Stimulated activated CD4-positive, alpha-beta T cell treated with anti-CD3 and anti-CD28 coated beads, Interleukin-1b, Interleukin-23, amount 100 ng/mL, for 48 hours (primary cell): ENCODE measurements around the gene PDIK1L.
A peak's percentile ranks its signal among the peaks of the same experiment; 100 is the strongest.

Experiments used
- DNase-seq: peaks from one replicate; pipeline ENCODE4 v3.0.0-alpha.2; 2020

PDIK1L gene

DNA sequence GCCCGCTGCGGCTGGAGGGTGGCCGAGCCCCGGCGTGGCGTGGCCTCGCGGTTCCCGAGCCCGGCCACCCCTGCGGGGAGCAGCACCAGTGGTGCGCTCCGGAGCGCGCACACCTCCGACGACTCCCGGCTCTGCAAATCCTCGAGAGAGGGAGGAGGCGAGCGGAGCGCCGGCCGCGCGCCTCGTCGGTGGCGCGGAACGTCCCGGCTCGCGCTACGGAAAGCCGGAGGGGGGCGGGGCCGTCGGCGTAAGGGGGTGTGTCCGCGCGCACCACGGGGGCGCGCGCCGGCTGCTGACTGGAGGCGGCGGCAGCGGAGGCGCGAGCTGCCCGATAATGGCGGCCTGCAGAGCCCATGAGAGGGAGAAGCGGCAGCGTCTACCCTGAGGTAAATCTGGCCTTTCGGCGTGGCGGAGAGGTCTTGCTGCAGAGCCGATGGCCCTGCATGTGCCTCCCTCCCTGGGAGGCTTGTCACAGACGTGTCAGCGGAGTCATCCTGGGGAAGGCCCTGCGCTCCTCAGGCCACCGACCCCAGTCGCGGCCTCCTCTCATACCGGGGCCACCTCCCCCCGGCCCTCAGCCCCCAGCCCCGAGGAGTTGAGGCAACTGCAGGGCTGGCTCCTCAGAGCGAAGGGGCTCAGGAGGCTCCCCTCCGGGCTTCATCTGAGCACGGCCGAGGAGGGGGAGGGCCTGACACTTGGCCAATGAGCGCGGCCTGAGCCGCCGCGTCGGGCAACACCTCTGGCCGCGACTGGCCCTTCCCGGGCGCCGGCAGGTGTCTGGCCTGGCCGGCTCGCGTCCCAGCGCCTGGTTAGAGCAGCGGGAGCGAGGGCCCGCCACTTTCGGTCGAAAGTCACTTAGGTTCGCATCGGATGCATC is at the start of gene PDIK1L:
Gene PDIK1L, plus strand, starts transcription at position 295 of the 877 bp plus-strand sequence. CDS start 2,485 bp downstream, outside the sequence.
- peak; percentile 93 for DNase-seq

DNA sequence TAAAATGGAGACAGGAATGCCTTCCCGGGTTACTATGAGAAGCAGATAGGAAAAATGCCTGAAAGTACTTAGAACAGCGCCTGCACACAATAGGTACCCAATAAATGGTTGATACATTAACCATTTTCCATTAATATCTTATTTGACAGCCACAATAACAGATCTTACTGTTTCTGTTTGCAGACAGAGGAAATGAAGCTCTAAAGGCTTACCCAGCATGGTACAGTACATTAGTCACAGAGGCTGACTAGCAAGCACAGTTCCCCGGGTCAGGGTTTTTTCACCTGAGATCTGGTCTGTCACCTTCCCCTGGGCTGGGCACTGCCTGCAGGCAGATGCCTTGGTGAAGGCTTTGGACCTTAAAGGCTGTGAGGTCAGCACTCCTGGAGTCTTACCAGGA is 47.1 kb upstream of the PDIK1L start:
- DNase-seq: no peak

DNA sequence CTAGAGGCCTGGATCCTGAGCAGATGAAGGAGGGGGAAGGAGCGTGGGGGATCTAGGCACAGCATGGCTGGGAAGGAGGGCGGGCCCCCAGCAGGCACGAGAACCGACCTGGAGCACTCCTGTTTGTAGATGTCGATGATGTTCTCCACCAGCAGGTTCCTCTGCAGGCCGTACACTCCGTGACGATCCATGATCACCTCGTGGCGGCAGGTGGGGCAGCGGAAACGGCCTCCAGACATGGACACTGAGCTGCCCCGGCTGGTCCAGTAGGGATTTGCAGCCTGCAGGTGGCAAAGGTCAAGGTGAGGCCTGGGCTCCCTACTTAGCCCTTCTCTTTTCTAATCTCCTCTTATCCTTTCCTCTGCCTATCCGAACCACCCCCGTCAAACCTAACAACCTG is 45.5 kb upstream of the PDIK1L start:
- DNase-seq: no peak

DNA sequence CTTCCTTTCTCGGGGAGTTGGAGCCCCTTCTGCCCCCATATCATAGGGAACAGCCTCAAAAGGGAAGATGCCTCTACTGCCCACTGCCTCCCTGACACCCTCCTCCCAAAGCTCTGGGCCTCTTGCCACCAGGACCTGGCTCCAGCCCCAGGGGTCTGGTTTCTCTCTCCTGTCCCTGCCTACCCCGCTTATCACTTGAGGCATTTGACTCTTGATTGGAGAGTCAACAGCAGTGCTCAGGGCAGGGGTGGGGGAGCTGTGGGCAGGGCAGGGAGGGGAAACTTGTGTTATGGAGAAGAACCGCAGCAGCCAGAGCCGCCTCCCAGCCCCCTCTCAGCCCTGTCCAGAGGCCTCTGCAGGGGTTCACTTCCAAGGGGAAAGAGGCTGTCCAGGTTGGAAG is 44.8 kb upstream of the PDIK1L start:
- DNase-seq: no peak

DNA sequence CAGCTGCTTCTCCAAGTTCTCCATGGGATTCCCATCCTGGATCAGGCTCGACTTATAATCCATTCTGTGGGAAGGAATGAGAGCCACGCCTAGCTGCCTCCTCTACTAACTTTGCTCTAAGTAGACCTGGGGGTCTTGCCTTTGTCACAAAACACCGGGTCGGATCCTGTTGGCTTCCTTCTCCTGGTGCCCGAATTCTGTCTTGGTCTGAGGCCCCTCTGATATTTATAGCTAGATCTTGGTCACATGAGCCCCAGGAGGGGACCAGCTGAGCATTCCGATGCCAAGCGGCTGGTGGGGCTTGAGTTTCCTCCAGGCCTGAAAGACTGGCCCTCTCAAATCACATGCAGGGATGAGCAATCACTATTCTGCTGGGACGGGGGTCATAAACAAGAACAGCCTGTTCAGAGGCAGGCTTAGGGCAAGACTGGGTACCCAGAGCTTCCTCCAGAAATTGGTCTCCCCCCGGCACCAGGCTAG is 44.2 kb upstream of the PDIK1L start, which contains the start of gene TRIM63:
Gene TRIM63, minus strand, starts transcription at position 199 of the 480 bp plus-strand sequence. Its CDS starts 136 bp downstream, at position 63.
- no peak for DNase-seq

DNA sequence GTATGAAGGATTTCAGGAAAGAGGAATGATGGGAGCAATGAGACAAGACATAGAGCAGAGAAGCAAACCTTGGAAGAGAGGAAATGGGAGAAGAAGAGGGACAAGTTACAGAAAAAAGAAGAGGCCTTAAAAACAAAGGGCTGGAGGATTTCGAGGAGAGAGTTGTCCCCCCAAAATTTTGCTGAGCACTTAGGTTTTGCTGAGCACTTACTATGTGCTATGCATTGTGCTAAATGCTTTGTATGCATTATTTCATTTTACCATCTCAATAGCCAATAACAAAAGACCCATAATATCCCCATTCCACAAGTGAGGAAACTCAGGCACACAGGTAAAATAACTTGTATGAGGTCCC is 41.7 kb upstream of the PDIK1L start:
- DNase-seq: no peak

DNA sequence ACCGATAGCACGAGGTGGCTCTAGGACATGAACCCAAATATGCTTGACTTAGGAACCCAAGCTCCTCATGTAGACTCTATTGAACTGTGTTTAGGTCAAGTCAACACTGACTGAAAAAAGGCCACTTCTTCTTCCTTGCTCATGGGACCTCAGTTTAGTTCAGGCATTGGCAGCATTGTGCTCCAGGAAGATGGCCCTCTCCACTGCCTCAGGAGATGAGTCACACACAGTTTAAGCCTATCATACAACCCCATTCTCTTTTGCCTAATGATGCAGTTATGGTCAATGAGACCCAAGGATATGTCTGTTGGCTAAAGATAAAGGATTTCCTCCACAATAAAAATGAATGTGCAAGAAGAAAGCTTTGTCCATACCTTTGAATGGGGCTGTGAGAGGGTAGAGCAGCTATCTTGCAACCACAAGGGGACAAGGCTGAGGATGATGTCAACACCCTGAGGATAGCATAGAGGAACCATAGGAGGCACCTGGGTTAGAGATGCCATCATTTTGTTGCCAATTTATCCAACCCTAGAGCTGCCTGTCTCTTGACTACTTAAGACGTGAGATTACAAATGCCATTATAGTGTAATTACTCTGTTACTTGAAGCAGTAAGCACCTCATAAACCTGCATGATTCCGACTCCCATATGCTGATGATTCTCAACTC is 41.2 kb upstream of the PDIK1L start:
- no peak for DNase-seq

DNA sequence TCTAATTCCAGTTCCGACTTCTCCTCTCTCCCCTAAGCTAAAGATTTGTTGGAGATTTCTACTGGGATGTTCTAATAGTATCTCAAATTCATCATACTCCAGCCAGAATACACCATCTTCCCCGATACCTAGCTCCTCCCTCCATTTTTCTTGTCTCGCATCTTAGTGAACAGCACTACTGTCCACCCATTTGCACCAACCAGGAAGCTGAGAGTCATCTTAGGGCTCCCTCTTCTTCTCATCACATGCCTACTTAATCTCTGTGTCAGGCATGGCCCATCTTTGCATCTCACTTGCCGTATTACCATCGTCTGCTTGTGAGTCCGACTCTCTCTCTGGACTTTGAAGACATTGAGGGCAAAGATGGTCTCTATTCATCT is 40.7 kb upstream of the PDIK1L start:
- DNase-seq: no peak

DNA sequence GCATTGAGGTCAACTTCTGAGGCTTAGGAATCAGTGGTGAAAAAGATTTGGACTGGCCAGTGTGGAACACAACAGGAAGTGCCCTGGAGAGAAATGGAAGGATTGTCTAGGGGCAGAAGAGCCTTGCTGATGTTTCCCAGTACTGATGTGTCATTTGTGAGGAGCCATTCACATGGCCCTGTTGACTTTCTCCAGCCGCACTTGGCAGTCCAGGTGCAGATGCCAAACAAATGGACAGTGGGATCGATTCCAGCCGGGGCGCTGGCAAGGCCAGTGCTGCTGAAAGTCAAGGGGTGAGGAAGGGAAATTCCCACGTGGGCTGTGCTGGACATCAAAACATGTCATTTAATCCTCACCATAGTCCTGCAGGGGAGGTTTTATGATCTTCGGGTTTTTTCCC is 39.3 kb upstream of the PDIK1L start:
- no peak for DNase-seq

DNA sequence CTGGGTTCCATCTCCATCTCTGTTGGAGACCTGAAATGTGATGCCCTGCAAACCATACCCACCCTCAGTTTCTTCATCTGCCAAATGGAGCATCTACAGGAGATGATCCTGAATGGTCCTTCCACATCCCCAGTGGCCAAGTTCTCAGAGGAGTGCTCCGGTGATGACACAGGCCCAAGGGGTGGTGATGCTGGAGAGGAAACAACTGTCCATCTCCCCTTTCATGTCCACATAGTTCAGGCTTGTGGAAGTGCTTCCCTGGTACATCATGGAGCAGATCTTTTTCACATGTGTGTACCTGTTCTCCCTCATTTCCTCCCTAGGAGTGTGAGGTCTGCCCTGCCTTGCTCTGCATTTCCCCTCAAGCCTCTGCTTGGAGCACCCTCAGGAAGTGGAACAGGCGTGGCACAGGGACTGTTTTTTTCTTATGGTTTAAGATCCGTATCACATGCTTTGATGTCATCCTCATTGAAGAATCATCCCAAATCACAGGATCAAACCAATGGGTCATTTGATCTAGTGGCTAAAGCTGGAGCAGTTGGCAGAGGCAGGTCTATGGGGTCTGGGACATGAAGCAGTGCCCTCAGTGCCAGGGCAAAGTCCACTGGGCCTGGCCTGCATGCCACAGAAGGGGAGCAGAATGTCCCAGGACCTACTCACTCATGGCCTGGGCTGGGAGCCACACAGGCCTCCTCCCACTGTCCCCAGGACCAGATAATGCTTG is 36.0 kb upstream of the PDIK1L start:
- DNase-seq: no peak

DNA sequence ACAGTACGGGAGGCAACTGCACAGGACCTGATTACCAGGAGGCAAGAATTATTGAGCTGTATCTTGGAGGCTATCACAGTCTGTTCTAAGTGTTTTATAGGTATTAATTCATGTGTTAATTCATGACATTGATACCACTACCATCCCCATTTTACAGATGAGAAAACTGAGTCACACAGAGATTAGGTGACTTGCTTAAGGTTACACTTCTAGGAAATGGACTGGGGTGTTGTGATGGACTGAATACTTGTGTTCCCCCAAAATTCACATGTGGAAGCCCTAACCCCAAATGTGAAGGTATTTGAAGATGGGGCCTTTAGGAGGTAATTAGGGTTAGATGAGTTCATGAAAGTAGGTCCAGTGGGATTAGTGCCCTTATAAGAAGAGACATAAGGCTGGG is 34.1 kb upstream of the PDIK1L start:
- no peak for DNase-seq

DNA sequence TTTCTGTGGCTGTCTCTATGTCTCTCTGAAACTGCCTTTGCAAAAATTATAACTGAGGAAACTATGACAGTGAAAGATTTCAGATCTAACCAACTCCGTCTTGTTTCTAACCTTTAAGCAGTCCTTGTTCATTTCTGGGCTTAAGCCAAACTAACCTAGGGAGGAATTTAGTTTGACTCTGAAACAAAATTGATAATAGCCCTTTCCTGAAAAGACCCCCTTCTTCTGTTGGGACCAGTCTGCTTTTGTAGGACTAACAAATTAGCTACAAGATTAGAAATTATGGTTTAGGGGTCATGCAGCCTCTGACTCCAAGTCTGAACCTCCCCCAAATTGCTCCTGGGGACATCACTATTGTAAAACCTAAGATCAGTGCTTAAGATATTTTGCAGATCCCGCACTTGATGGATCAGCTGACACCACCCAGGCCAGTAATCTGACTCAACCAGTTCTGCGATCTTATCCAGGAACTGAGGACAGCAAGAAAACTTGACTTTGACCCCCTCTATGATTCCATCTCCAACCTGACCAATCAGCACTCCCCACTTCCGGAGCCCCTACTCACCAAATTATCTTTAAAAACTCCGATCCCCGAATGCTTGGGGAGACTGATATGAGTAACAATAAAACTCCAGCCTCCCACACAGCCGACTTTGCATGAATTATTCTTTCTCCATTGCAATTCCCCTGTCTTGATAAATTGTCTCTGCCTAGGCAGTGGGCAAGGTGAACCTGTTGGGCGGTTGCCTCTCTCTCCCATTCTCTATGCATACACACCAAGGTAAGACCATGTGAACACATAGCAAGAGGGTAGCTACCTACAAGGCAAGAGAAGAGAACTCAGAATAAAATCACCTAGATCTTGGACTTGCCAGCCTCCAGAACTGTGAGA is 33.1 kb upstream of the PDIK1L start:
- no peak for DNase-seq

DNA sequence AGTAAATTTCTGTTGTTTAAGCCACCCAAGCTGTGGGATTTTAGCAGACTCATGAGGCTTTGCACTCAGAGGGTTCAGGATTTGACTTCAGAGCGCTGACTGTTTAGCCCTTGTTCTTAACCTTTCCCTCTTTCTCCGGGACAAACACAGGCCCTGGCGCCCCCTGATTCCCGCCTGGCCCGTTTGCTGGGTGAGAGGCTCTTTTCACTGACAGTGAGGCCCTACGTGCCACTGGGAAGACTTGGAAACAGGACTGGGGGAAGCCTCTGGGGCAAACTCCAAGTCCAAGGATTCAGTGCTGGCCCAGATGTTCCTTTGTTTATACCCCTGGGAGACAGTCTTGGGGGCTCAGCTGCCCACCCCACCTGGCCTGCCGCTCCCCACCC is 32.5 kb upstream of the PDIK1L start:
- no peak for DNase-seq

DNA sequence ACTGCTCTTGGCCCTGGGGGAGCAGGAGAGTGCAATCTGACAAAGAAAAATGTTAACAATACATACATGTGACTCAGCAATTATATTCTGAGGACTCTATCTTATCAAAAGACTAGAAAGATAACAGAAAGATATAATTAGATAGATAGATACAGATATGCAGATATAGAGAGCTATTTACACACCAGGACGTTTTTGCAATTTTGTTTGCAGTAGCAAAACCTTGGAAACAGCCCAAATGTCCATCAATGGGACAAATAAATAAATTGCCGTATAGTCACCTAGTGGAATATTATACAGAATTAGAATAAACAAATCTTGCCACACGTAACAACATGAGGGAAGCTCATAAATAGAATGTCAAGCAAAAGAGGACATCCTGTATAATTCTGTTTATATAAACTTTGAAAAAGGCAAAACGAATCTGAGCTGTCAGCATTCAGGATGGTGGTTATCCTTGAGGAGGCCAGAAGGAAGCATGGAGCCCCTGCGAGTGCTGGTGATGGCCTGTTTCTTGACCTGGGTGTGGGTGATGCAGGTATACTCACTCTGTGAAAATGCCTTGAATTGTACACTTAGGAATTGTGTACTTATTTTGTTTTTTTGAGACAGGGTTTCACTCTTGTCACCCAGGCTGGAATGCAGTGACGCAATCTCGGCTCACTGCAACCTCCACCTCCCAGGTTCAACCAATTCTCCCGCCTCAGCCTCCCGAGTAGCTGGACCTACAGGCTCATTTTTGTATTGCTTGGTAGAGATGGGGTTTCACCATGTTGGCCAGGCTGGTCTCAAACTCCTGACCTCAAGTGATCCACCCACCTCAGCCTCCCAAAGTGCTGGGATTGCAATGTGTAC is 31.4 kb upstream of the PDIK1L start:
- no peak for DNase-seq

DNA sequence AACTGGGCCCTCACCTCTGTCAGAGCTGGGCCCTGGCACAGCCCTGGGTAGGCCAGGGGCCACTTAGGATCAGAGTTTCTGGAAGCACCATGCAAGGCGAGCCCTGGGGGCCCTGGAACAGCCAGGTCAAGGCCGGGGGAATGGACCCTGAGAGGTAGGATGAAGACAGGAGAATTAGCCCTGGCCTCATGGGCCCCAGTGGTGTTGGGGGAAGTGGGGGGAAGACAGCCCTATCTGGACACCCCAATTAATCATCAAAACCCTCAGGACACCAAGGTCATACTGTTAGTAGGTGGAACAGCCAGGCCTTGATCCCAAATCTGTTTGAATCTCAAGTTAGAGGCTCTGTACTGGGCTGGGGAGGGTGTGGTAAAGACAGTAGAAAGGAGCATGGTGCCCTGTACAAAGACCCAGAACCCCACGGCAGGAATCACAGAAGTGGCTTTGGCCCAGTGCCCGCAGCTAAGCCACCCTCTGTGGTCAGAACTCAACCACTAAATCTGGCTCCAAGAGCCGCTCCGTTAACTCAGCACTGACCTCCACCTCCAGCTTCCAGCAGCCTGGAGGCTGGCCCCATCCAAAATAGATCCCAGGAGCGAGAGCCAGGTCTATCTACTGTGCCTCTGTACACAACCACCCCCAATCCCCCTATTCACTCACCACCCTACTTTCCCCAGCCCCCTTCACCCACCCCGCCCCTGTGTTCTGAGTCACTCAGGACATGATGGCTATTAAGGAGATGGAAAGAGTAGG is 30.2 kb upstream of the PDIK1L start:
- no peak for DNase-seq

DNA sequence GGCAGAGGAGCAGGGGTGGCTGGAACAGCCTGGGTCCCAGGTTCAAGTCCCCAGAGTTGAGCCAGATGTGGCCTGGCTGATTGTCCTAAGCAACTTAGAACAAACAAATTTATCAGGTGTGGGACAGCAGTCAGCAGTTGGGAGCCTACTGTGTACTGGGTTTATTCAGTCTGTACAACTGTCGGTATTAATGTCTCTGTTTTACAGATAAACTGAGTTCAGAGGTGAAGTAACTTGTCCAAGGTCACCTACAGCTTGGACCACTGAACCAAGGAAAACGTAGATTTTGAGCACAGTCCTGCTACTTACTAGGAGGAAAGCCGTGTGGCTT is 29.6 kb upstream of the PDIK1L start:
- DNase-seq: no peak

DNA sequence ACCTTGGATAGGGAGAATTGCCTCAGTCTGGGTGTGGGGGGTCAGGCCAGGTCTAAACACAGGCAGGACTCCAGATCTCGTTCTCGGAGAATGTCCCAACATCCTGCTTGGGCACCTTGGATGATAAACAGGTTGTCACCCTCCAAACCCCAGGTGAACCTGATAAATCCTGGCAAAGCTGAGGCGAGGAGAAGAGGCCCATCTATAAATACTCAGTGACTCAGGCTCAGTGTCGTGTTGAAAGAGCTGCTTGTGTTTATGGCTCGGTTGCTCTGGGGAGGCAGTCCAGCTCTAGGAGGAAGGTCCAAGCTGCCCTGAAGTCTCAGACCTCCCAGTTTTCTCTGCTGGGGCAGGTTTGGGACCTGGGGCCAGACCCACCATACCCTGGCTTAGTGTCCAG is 28.4 kb upstream of the PDIK1L start:
- DNase-seq: no peak

DNA sequence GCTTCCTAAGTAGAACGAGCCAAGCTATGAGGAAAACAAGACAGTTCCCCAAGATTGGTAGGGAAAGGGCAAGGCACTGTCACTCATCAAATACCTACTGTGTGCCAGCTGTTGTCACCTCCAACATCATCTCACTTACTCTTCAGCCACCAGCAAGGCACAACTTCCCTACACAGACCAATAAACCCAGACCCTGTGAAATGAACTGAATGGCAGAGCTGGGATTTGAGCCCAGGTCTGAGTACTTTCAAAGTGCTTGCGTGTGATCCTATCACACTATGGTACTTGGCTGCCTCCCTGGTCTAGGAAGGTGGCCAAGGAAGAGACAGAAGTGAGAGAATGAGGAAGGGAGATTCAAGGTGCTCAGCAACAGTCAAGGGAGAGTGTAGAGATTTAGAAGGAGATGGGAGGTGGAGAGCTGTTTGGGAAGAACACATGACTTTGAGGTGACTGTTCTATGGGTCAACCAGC is 27.5 kb upstream of the PDIK1L start:
- DNase-seq: no peak

DNA sequence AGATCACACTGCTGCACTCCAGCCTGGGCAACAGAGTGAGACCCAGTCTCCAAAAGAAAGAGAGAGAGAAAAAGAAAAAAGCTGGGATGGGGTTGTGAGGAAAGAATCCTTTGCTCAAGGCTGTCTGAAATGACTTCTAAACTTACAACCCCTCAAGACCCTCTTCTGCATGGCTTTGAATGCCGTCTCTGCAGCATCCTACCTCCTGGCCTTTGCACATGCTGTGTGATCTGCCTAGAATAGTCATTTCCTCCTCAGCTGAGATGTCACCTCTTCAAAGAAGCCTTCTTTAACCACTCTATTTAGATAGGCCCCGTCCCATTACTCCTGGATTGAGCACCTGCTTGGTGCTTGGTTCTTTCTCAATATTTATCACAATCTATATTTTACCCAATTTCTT is 26.8 kb upstream of the PDIK1L start:
- DNase-seq: no peak

DNA sequence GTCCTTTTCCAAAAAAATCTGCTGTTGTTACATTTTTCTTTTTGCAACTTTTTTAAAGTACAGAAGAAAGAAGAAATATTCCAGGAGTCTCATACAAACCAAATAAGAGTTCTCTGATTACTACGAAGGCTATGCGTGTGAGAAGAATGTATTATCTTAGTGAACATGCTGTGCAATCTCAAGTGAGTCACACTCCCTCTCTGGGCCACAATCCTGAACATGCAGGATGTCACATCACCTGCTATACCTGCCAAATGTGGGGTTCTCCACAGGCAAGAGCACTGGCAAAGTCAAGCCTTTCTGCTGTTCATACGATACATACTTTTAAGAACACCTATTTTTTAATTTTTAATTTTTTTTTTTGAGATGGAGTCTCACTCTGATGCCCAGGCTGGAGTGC is 22.5 kb upstream of the PDIK1L start:
- DNase-seq: no peak

DNA sequence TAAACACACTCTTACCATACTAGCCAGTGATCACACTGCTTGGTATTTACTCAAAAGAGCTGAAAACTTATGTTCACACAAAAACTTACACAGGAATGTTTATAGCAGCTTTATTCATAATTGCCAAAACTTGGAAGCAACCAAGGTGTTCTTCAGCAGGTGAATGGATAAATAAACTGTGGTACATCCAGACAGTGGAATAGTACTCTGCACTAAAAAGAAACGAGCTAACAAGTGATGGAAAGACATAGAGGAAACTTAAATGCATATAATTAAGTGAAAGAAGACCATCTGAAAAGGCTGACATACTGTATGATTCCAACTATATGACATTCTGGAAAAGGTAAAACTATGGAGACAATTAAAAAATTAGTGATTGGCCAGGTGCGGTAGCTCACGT is 20.7 kb upstream of the PDIK1L start:
- no peak for DNase-seq
